GM18909 (cell line): ENCODE results near the gene SGO1.

ENCODE experiments used
- ATAC-seq: cut with Tn5 transposase; IDR thresholded peaks from one replicate; pipeline ENCODE4 v1.9.1; 2021; ENCODE audit warnings: mild to moderate bottlenecking; ENCODE audit not compliant: unreplicated experiment, poor library complexity

Gene SGO1

DNA sequence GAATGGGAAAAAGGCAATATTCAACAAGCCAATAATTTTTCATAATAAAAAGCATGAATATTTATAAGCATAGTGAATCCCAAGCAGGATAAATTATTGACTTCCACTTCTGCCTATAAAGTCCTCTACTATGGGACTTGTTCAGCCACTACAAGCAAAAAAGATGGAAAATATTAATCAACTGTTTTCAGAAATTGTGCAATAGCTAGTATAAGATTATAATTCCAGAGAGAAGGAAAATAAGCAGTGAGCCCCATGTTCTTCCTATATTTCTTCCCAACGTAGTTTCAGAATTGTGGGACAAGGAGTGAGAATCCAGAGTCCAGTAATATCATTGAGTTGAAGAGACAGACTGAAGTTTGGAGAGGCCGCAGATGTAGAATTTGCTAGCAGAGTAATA lies 24.3 kb downstream of the SGO1 start:
- ATAC-seq = no peak

DNA sequence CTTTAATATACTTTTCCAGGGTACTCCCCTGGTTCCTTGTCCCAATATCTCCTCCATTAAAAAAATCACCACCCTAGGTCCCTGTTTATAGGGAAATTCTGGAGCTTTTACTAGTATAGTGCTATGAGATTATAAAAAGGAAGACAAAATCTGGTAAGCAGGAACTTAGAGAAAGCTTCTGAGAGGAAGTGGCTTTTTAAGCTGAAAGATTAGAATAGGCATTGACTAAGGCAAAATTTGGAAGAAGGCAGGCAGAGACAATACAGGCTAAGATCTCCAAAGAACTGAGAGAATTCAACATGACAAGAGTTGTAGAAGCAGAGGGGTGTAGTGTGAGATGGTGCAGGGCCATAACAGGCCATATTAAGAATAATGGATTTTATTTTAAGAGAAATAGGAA lies 25.8 kb downstream of the SGO1 start:
- no peak for ATAC-seq

GRCh38 chr3:20154928-20155327 lies 31.1 kb downstream of the SGO1 start:
- ATAC-seq = no peak

DNA sequence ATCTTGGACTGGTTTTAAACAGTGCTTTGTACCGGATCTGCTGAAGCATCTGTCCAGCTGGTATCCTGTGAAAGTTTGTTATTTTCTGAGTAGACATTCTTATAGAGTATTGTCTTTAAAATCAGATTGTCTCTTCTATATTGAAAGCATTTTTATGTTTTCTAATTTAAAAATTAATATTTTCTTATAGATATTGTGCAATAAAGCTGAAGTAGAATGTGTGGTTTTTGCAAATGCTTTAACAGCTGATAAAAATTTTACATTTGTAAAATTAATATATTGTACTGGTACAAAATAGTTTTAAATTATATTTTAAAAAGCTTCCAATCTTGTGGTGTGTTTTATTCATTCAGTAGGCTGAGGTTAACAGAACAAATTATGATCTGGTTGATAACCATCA lies 31.9 kb downstream of the SGO1 start:
- ATAC-seq = no peak

GRCh38 chr3:20148466-20148865 lies 37.5 kb downstream of the SGO1 start:
- ATAC-seq = no peak

- ATAC-seq = no peak
Measured at GRCh38 chr3:20147361-20147760, 38.6 kb downstream of the SGO1 start.

DNA sequence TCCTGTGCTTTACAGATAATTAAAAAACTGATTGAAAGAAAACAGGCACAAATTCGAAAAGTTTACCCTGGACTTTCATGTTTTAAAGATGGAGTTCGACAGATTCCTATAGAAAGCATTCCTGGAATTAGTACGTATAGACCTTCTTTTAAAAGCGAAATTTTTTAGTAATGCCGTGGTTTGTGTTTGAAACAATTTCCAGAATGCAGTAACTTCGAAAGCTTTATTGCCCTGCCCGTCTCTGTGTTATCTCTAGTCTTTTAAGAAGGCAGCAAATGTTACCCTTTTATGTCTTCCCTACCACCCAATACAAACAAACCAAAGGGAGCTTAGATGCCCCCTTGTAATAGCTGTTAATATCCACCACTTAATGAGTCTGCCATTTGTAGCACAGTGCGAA lies 39.7 kb downstream of the SGO1 start:
- no peak for ATAC-seq

GRCh38 chr3:20145874-20146273 lies 40.1 kb downstream of the SGO1 start:
- no peak for ATAC-seq

- ATAC-seq = no peak
Measured at GRCh38 chr3:20143519-20143918, 42.5 kb downstream of the SGO1 start.

- no peak for ATAC-seq
Measured at GRCh38 chr3:20142517-20142916, 43.5 kb downstream of the SGO1 start.

GRCh38 chr3:20141851-20142250 lies 44.2 kb downstream of the SGO1 start:
- ATAC-seq = no peak

GRCh38 chr3:20141316-20141715 lies 44.7 kb downstream of the SGO1 start:
- no peak for ATAC-seq

GRCh38 chr3:20140881-20141280 lies 45.1 kb downstream of the SGO1 start:
- no peak for ATAC-seq

GRCh38 chr3:20137647-20138046 lies 48.4 kb downstream of the SGO1 start:
- no peak for ATAC-seq

GRCh38 chr3:20136231-20136630 lies 49.8 kb downstream of the SGO1 start:
- no peak for ATAC-seq

GRCh38 chr3:20130106-20130505 lies 55.9 kb downstream of the SGO1 start:
- ATAC-seq = no peak

GRCh38 chr3:20128358-20128757 lies 57.6 kb downstream of the SGO1 start:
- no peak for ATAC-seq

- peak; percentile 100 for ATAC-seq
Measured at GRCh38 chr3:20125897-20126296, 60.1 kb downstream of the SGO1 start.

GRCh38 chr3:20125289-20125688 lies 60.7 kb downstream of the SGO1 start:
- no peak for ATAC-seq

DNA sequence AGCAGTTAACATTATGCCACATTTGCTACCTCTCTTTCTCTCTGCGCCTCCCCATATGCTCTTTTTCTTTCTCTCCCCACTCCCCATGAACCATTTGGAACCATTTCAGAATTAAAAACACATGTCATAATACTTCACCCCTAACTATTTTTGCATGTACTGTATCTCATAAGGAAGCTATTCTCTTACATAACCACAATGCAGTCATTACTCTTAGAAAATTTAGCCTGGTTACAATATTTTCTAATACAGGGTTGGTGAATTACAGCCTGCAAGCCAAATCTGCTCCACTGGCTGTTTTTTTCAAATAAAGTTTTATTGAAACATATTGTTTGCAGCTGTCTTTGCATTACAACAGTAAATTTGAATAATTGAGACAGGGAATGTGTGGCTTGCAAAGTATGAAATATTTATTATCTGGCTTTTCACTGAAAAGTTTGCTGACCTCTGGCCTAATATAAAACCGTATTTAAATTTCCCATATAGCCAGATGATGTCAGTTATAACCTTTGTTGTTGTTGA lies 62.8 kb downstream of the SGO1 start:
- ATAC-seq = no peak

DNA sequence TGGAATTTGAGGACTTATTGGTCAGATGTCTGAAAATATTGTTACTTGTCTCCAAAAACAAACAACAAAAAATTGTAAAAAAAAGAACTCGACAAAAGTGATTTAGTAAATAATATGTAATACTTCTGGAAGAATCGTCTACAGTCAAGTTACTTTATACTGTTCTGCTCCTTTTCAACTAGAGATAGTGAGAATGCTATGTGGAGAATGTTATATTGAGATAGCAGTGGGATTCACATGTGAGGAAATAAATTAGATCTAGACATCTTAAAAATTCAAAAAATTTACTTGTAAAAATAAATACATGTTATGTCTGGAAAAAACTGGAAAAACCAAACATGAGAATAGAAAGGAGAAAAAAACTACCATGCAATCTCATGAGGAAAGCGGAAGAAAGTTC lies 64.9 kb downstream of the SGO1 start:
- ATAC-seq = no peak
